B cell (primary cell): ENCODE measurements around the gene MYO6. TPM values are rescaled to one million over a fixed set of nuclear protein-coding genes. Genes with fewer than 3 reads are reported as not detected.

Source experiments
- ATAC-seq: fragments of 200-7000 bp; cut with Tn5 transposase; one replicate; pipeline ENCODE4 v1.10.0; 2021; ENCODE audit warnings: low read depth, mild to moderate bottlenecking, moderate number of reproducible peaks, moderate library complexity
- CTCF ChIA-PET: fragments of 350-600 bp; sonication (Branson Sonifier 250); formaldehyde crosslinking; loops from one replicate; lab custom pipeline; 2021; ENCODE audit warnings: antibody characterized with exemption, inconsistent platforms; lab: Charles Lee
- POLR2A ChIA-PET: fragments of 350-600 bp; sonication (Branson Sonifier 250); formaldehyde crosslinking; loops from one replicate; lab custom pipeline; 2021; ENCODE audit warnings: antibody characterized with exemption; lab: Charles Lee
- DNase-seq: peaks from one replicate; pipeline ENCODE4 v3.0.0; 2013
- H2AFZ ChIP-seq: 2 replicates; pipeline ENCODE4 v1.6.1; 2012; ENCODE audit warnings: mild to moderate bottlenecking, low read depth, low read length; ENCODE audit not compliant: insufficient read depth, poor library complexity, severe bottlenecking
- H3K27ac ChIP-seq, 2 donors: 1 replicate in 1 of 2; 2 replicates in 1 of 2; pipeline ENCODE4 v1.5.1; 2012 to 2013; ENCODE audit warnings: low read length in 2 of 2, mild to moderate bottlenecking in 2 of 2, moderate library complexity in 1 of 2
- H3K27me3 ChIP-seq, 4 experiments: fragments of 200-600 bp in 1 of 4; sonication (generic) in 1 of 4; replicated peaks in 1 of 4; 1 replicate in 2 of 4; 2 replicates in 2 of 4; pipeline versions ENCODE4 v1.6.1 to v1.7.0; 2013 to 2016; ENCODE audit warnings: low read length in 3 of 4, mild to moderate bottlenecking in 2 of 4, mixed read lengths in 1 of 4, moderate library complexity in 1 of 4; ENCODE audit not compliant: insufficient read depth in 4 of 4, control insufficient read depth in 3 of 4; ENCODE audit errors: control extremely low read depth in 1 of 4
- H3K36me3 ChIP-seq, 2 experiments: replicated peaks in 1 of 2; 1 replicate in 1 of 2; 2 replicates in 1 of 2; pipeline versions ENCODE4 v1.6.1 to v1.7.1; 2013; ENCODE audit warnings: low read length in 1 of 2; ENCODE audit not compliant: insufficient read depth in 2 of 2, control insufficient read depth in 1 of 2; ENCODE audit errors: control extremely low read depth in 1 of 2, extremely low read depth in 1 of 2
- H3K4me1 ChIP-seq, 2 donors: fragments of 200-600 bp in 1 of 2; sonication (generic) in 1 of 2; 1 replicate in 1 of 2; 2 replicates in 1 of 2; pipeline versions ENCODE4 v1.5.1 to v1.6.1; 2013 to 2017; ENCODE audit warnings: low read length in 2 of 2; ENCODE audit not compliant: control insufficient read depth in 2 of 2, insufficient read depth in 2 of 2
- H3K4me2 ChIP-seq: replicated peaks from 2 replicates; pipeline ENCODE3; 2012; ENCODE audit warnings: mild to moderate bottlenecking, low read depth, low read length; ENCODE audit not compliant: poor library complexity, severe bottlenecking
- H3K4me3 ChIP-seq, 5 experiments: fragments of 200-600 bp in 1 of 5; sonication (generic) in 1 of 5; 1 replicate in 3 of 5; 2 replicates in 2 of 5; pipeline versions ENCODE4 v1.5.1 to v1.7.0; 2011 to 2016; ENCODE audit warnings: low read length in 4 of 5, mild to moderate bottlenecking in 4 of 5, low read depth in 2 of 5, control low read depth in 1 of 5, moderate library complexity in 1 of 5; ENCODE audit not compliant: insufficient read depth in 1 of 5; ENCODE audit errors: control extremely low read depth in 1 of 5, extremely low read depth in 1 of 5
- H3K79me2 ChIP-seq: fragments of 200-600 bp; sonication (generic); one replicate; pipeline ENCODE4 v1.6.0; 2016; ENCODE audit warnings: low read length; ENCODE audit not compliant: control insufficient read depth, insufficient read depth
- H3K9ac ChIP-seq: fragments of 200-600 bp; sonication (generic); 2 replicates; pipeline ENCODE4 v1.6.1; 2017; ENCODE audit warnings: mild to moderate bottlenecking, low read length, moderate library complexity
- H3K9me3 ChIP-seq, 3 donors: one replicate each; pipeline versions ENCODE4 v1.6.1 to v1.7.1; 2013; ENCODE audit warnings: low read length in 2 of 3; ENCODE audit not compliant: control insufficient read depth in 2 of 3, insufficient read depth in 1 of 3; ENCODE audit errors: control extremely low read depth in 1 of 3
- H4K20me1 ChIP-seq: 2 replicates; pipeline ENCODE4 v1.6.0; 2012; ENCODE audit warnings: mild to moderate bottlenecking, low read length; ENCODE audit not compliant: insufficient read depth, control insufficient read depth, poor library complexity, severe bottlenecking
- H3K27ac Mint-ChIP-seq: one replicate; pipeline ENCODE4 v1.8.0; 2021; ENCODE audit warnings: mixed read lengths
- H3K27me3 Mint-ChIP-seq: one replicate; pipeline ENCODE4 v1.8.0; 2021; ENCODE audit warnings: mixed read lengths
- H3K4me1 Mint-ChIP-seq: one replicate; pipeline ENCODE4 v1.8.0; 2021; ENCODE audit warnings: mixed read lengths
- H3K4me3 Mint-ChIP-seq: one replicate; pipeline ENCODE4 v1.8.0; 2021; ENCODE audit warnings: mixed read lengths
- H3K9me3 Mint-ChIP-seq: one replicate; pipeline ENCODE4 v1.8.0; 2022; ENCODE audit warnings: mixed read lengths; ENCODE audit not compliant: insufficient read depth
- CTCF ChIP-seq: fragments of 200-600 bp; IDR thresholded peaks from one replicate; pipeline ENCODE4 v1.8.0; 2022; ENCODE audit warnings: antibody characterized with exemption, mild to moderate bottlenecking
- EZH2 ChIP-seq: IDR thresholded peaks from 2 replicates; pipeline ENCODE4 v1.6.1; 2012; ENCODE audit warnings: borderline replicate concordance, low read depth, mild to moderate bottlenecking, moderate library complexity, low read length; ENCODE audit not compliant: insufficient read depth, poor library complexity, severe bottlenecking
- WGBS: methylation state at CpG from one replicate; pipeline ENCODE4 v1.1.5; 2013; ENCODE audit warnings: missing lambda C conversion rate; ENCODE audit not compliant: insufficient coverage; 5-methylcytosine and 5-hydroxymethylcytosine counted together
- intact Hi-C: fragments of 100-400 bp; cut with micrococcal nuclease; formaldehyde crosslinking; loops from one replicate; pipeline ENCODE4 v1.10.0; 2022
- polyA plus RNA-seq: library from polyadenylated mRNA; depleted of rRNA; stranded (reverse); fragments of >200 nt; gene quantifications from 2 replicates; pipeline ENCODE4 v1.2.3, GENCODE V29; 2012
- total RNA-seq, 2 donors: library from RNA; stranded (reverse); fragments of 120-200 nt in 1 of 2; gene quantifications; 1 replicate in 1 of 2; 2 replicates in 1 of 2; pipeline versions ENCODE4 v1.2.3 to v1.2.4, GENCODE V29; 2013 to 2022

The MYO6 gene
- total and polyA plus RNA-seq, 2 donors (not counting 1 experiment from before 2014, with no cell fraction given), result 0.09 to 0.59 TPM

- Histone ChIP-seq H3K27me3 (no peaks in the 10 kb centered on the region), H3K4me2 (no peak overlapping the region), H3K4me1 (no peaks in the 10 kb centered on the region), H4K20me1 (no peaks in the 10 kb centered on the region), H3K9ac (no peak overlapping the region), H3K36me3 (no peaks in the 10 kb centered on the region), H3K9me3 (no peaks in the 10 kb centered on the region), H3K79me2 (no peaks in the 10 kb centered on the region), H3K4me3 (no peak overlapping the region), H3K27ac (no peak overlapping the region), H2AFZ (no peak overlapping the region)
- CTCF ChIA-PET, result interaction anchor here (4.4 kb wide), 1 partner anchor 13 kb away, joined by 17 read pairs; no protein-coding TSS in a partner anchor
- POLR2A ChIA-PET, result no interaction called here
- intact Hi-C loops, result no loop called here
- Mint-ChIP-seq H3K4me1 (no peaks in the 10 kb centered on the region), H3K27ac (no peak overlapping the region), H3K27me3 (peaks cover 4% of the 10 kb centered on the region), H3K9me3 (no peaks in the 10 kb centered on the region), H3K4me3 (no peak overlapping the region)
- TF ChIP-seq CTCF (no peak), EZH2 (no peak)
- DNase-seq (no peak), ATAC-seq (no peak)
- WGBS, result no CpG with 5 or more reads among the region's 1 CpG
These were observed 131.3 kb downstream of the MYO6 start for GRCh38 chr6:75880305-75880704.

DNA sequence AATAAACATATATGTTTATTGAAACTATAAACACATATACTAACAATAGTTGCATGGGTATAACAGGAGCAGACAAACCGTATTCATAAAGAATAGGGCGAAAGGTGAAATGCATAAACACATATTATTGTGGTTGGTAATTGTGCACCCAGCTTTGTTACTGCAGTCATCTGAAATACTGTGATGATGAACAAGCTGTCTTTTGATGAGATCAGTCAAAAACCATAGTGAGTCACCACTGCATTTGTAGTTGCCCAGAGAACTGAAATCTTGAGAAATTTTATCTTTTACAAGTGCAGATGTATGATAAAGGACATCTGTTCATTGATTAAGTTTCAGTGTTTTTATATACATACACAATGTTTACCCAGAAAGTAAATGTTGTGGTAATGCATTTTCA lies 133.7 kb downstream of the MYO6 start:
- no peaks in the 10 kb centered on the region for H3K9me3 Mint-ChIP-seq
- no peak overlapping the region for H3K9ac ChIP-seq
- POLR2A ChIA-PET, result no interaction called here

More for the DNA sequence above, 133.7 kb downstream of the MYO6 start:
- no peak overlapping the region for H3K4me2 ChIP-seq
- no peaks in the 10 kb centered on the region for H3K36me3 ChIP-seq
- no peaks in the 10 kb centered on the region for H3K4me1 Mint-ChIP-seq
- no peaks in the 10 kb centered on the region for H3K79me2 ChIP-seq
- no peak overlapping the region for H3K4me3 ChIP-seq
- H3K27ac Mint-ChIP-seq, result no peak overlapping the region
- CTCF ChIA-PET, result no interaction called here
- no peak overlapping the region for H2AFZ ChIP-seq
- H3K27ac ChIP-seq, result no peak overlapping the region
- TF ChIP-seq EZH2 (no peak), CTCF (no peak)
- H3K4me3 Mint-ChIP-seq, result no peak overlapping the region
- H3K4me1 ChIP-seq, result no peaks in the 10 kb centered on the region
- no peaks in the 10 kb centered on the region for H3K9me3 ChIP-seq
- no peaks in the 10 kb centered on the region for H3K27me3 ChIP-seq
- intact Hi-C loops, result no loop called here
- ATAC-seq (no peak), DNase-seq (no peak)
- H4K20me1 ChIP-seq, result no peaks in the 10 kb centered on the region
- peaks cover 4% of the 10 kb centered on the region for H3K27me3 Mint-ChIP-seq
- 100% methylated on average over 1 of the region's 2 CpGs for WGBS
